Measurements from ENCODE around the gene C16orf96. TPM values are rescaled to one million over a fixed set of nuclear protein-coding genes. Genes with fewer than 3 reads are reported as not detected.

C16orf96 gene
- total and polyA plus RNA-seq, 8 donors, result 0.17 to 0.45 (median 0.33) TPM

DNA sequence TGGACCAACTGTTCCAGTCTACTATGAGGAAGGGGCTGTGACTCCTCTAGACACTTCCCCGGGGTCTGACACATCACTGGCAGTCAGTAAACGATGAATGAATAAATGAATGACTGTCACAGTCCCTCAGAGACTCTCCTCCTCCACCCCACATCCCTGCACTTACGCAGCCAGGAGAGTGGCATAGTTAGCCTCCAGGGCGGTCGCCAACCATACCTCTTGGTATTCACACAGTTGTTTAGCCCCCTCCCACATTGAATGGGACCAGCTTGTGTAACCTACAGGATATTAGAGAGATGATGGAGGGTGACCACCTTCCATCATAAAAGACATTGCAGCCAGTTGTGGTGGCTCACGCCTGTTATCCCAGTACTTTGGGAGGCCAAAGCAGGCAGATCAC, 32.8 kb downstream of the C16orf96 start:
- Histone ChIP-seq H3K4me1 (no peaks in the 10 kb centered on the region), H3K27ac (no peak overlapping the region), H3K9me3 (peaks cover 0 to 9% of the 10 kb centered on the region in 2 donors), H3K27me3 (peaks cover 0 to 12% of the 10 kb centered on the region in 2 donors), H3K36me3 (no peaks in the 10 kb centered on the region), H3K4me3 (no peak overlapping the region)
- TF ChIP-seq, protein P1, sequence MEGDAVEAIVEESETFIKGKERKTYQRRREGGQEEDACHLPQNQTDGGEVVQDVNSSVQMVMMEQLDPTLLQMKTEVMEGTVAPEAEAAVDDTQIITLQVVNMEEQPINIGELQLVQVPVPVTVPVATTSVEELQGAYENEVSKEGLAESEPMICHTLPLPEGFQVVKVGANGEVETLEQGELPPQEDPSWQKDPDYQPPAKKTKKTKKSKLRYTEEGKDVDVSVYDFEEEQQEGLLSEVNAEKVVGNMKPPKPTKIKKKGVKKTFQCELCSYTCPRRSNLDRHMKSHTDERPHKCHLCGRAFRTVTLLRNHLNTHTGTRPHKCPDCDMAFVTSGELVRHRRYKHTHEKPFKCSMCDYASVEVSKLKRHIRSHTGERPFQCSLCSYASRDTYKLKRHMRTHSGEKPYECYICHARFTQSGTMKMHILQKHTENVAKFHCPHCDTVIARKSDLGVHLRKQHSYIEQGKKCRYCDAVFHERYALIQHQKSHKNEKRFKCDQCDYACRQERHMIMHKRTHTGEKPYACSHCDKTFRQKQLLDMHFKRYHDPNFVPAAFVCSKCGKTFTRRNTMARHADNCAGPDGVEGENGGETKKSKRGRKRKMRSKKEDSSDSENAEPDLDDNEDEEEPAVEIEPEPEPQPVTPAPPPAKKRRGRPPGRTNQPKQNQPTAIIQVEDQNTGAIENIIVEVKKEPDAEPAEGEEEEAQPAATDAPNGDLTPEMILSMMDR (IDR thresholded peaks at IDR 0.05), result no peak
- DNase-seq (no peak), ATAC-seq (no peak)
- intact Hi-C loops (cut with DNase I), result loop anchor here in 1 of 2 donors (10.0 kb wide), 1 partner anchor 74 kb away; no protein-coding TSS in a partner anchor

DNA sequence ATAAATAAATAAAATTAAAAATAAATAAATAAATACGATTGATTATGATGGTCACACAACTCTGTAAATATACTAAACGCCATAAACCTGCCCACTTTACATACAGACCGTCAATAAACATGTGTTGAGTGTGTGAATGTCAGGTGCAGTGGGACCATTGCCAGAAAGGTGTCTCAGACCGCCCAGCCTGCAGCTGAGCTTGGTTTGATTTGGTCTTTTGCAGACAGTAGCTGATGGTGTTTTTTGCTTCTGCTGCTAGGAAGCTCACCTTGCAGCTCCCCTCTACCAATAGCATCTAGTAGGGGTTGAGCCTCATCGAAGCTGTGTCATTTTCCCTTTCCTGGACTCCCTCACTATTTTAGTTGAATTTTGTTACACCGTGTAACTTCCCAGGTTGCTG, 35.1 kb downstream of the C16orf96 start:
- ATAC-seq, result no peak
- no peak for DNase-seq
- TF ChIP-seq, protein P1 (IDR thresholded peaks at IDR 0.05), result no peak
- H3K36me3 ChIP-seq, result no peaks in the 10 kb centered on the region
- H3K4me1 ChIP-seq, result no peaks in the 10 kb centered on the region
- H3K27me3 ChIP-seq, result peaks cover 0 to 1% of the 10 kb centered on the region in 2 donors
- H3K4me3 ChIP-seq, result no peak overlapping the region
- H3K9me3 ChIP-seq, result peaks cover 0 to 9% of the 10 kb centered on the region in 2 donors
- intact Hi-C loops (cut with DNase I), result no loop called here
- no peak overlapping the region for H3K27ac ChIP-seq

DNA sequence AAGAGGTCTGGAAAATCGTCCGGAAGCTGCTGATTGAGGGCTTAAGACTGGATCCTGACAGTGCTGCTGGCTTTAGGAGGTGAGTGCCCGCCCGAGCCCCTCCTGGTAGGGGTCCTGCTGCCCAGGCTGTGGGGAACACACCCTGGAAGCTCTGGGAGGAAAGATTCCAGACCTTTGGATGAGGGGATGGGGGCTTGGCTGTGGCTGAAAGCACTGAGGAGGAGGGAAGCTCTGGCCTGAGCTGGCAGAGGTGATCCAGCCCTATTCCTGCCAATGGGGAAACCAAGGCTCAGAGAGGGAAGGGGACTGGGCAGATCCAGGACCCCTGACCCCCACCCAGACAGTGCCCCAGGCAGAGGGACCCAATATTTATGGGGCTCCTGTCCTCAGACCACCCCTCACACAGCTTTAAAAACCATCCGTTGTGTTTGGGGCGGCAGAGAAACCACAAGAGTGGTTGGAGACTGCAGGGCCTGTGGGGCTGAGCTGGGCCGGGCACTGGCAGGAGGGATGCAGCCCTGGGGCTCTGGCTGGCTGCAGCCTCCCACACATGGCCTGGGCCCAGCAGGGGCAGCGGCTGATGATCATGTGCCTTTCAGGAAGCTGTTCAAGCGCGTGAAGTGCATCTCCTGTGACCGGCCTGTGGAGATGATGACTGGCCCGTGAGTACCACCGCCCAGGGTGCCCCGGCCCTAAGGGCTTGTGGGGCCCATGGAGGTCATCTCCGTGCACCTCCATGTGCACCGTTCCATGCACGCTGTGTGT, 35.7 kb downstream of the C16orf96 start:
- intact Hi-C loops (cut with DNase I), result no loop called here
- ATAC-seq (no peak), DNase-seq (no peak)
- H3K27me3 ChIP-seq, result no peaks in the 10 kb centered on the region
- H3K4me1 ChIP-seq, result no peaks in the 10 kb centered on the region
- H3K4me3 ChIP-seq, result no peak overlapping the region
- H3K27ac ChIP-seq, result no peak overlapping the region
- peaks cover 0 to 9% of the 10 kb centered on the region in 2 donors for H3K9me3 ChIP-seq
- TF ChIP-seq, protein P1 (IDR thresholded peaks at IDR 0.05), result no peak
- H3K36me3 ChIP-seq, result no peaks in the 10 kb centered on the region

DNA sequence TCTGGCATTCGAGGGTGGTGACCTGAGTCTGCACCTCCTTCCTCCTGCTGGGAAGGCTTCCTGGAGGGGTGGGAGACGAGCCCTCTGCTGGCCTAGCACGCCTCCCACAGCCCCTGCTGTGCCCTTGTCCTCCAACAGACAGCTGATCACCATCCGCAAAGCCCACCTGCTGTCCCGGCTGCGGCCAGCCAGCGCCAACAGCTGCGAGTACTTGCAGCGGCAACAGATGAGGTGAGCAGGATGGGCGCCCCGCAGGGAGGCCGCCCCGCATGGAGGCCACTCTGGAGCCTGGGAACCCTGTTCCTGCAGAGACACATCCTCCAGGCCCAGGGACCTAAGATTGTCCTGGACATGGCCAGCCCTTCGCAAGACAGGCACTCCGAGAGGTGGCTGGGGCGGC, 36.9 kb downstream of the C16orf96 start:
- Histone ChIP-seq H3K4me3 (no peak overlapping the region), H3K36me3 (no peaks in the 10 kb centered on the region), H3K4me1 (no peaks in the 10 kb centered on the region), H3K27me3 (no peaks in the 10 kb centered on the region), H3K27ac (no peak overlapping the region), H3K9me3 (peaks cover 0 to 5% of the 10 kb centered on the region in 2 donors)
- TF ChIP-seq, protein P1 (IDR thresholded peaks at IDR 0.05), result no peak
- no peak for DNase-seq
- ATAC-seq, result no peak
- intact Hi-C loops (cut with DNase I), result no loop called here

DNA sequence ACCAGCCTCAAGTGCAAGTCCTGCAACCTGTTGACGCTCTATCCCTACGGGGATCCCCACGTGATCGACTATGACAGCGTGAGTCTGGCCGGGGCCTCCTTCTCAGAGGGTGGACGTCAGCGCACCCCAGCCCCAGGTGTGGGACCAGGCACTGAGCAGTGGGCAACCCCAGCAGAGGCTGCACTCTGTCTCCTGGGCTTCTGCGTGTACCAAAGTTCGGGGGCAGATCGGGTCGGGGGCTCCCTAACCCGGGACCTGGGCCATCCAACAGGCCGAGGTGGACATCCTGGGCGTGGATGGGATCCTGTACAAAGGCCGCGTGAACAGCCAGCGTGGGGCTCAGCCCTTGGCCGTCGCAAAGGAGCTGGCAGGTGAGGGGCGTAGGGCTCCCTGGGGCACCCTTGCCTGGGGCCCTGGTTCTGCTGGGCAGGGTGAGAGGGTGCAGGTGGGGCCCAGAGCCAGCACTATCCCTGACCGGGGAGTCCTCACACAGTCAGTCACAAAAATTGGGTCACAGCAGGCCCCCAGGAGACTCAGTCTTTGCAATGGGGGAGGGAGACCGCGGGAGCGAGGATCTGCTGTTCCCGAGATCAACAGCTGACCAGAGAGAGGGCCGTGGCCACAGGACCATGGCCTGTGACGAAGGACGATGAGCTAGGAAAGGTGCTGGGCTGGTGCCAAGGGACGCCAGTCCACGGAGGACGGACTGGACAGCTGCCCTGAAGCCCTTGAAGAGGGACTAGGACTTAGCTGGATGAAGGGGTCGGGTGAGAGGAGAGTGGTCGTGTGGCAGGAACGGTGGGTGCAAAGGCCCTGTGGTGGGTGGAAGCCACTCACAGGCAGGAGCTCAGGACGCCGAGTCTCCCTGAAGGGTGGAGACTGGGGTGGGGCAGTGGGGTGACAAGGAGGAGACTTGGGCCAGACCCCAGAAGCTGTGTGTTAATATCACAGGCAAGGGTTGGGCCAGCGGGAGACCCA, 38.6 kb downstream of the C16orf96 start:
- intact Hi-C loops (cut with DNase I), result no loop called here
- H3K27me3 ChIP-seq, result no peaks in the 10 kb centered on the region
- H3K4me3 ChIP-seq, result no peak overlapping the region
- H3K4me1 ChIP-seq, result no peaks in the 10 kb centered on the region
- ATAC-seq (no peak), DNase-seq (no peak)
- TF ChIP-seq, protein P1 (IDR thresholded peaks at IDR 0.05), result no peak
- no peaks in the 10 kb centered on the region for H3K36me3 ChIP-seq
- H3K27ac ChIP-seq, result no peak overlapping the region
- no peaks in the 10 kb centered on the region for H3K9me3 ChIP-seq

Measured in left lung (tissue), 10 donors.